Lower leg skin (tissue), 4 donors: ENCODE results near the gene SCLY. TPM values are rescaled to one million over a fixed set of nuclear protein-coding genes. Genes with fewer than 3 reads are reported as not detected.

ENCODE experiments used
- DNase-seq, 2 donors: peaks; one replicate each; pipeline ENCODE4 v3.0.0-alpha.2; 2019; ENCODE audit warnings: low spot score in 2 of 2
- H3K4me3 ChIP-seq: fragments of 200-600 bp; sonication (generic); 2 replicates; pipeline ENCODE4 v1.5.1; 2017; ENCODE audit warnings: mild to moderate bottlenecking, low read depth; ENCODE audit not compliant: poor library complexity, severe bottlenecking
- POLR2A ChIP-seq, 2 donors: fragments of 450-650 bp; IDR thresholded peaks; one replicate each; pipeline ENCODE4 v1.6.1; 2016 to 2017; ENCODE audit warnings: antibody characterized with exemption in 2 of 2, mild to moderate bottlenecking in 1 of 2, moderate library complexity in 1 of 2
- WGBS, 2 donors: methylation state at CpG; one replicate each; pipeline ENCODE4 v1.1.5; 2018; 5-methylcytosine and 5-hydroxymethylcytosine counted together
- intact Hi-C: fragments of 100-400 bp; cut with DNase I; formaldehyde crosslinking; loops from one replicate; pipeline ENCODE4 v1.15.0; 2023; ENCODE audit warnings: low total_unique reads
- total RNA-seq, 4 donors: library from RNA; depleted of rRNA; stranded (reverse); fragments of >200 nt; gene quantifications; one replicate each; pipeline ENCODE4 v1.1.0, GENCODE V29; 2016
- TF ChIP-seq, protein P1 (sequence below), 3 donors: fragments of 450-650 bp; IDR thresholded peaks; one replicate each; pipeline ENCODE4 v1.5.1; 2016; ENCODE audit warnings: antibody characterized with exemption in 3 of 3, mild to moderate bottlenecking in 3 of 3, moderate library complexity in 2 of 3

SCLY gene
- total RNA-seq, 4 donors from 2014 or later: 2.4 to 12.1 (median 8.2) TPM

DNA sequence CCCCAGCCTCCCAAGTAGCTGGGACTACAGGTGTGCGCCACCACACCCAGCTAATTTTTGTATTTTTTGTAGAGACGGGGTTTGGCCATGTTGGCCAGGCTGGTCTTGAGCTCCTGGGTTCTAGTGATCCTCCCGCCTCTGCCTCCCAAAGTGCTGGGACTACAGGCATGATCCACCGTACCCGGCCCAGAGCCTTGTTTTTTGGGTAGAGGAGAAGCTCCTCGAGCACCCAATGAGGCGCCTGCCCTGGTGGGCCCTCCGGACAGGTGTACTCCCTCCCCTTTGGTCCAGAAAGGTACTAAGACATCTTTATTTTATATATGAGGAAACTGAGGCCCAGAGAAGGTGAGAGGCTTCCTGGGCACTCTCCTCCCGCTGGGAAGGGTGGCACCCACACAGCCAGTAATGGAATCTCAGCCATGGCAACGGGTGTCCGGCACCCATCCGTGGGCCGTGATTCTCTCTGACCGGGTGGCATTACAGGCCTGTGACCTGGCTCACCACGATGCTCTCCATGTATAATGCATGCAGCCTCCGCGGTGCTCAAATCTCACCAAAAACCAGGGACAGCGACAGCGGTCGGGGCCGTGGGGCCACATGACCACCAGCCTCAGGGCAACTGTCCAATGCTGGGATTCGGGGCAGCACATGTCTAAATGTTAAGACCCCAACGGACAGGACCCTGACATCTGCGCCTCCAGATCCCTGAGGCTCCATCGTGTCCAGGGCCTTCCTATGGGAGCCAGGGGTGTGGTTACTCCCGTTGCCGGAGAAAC is 60.9 kb downstream of the SCLY start:
- TF ChIP-seq, protein P1, sequence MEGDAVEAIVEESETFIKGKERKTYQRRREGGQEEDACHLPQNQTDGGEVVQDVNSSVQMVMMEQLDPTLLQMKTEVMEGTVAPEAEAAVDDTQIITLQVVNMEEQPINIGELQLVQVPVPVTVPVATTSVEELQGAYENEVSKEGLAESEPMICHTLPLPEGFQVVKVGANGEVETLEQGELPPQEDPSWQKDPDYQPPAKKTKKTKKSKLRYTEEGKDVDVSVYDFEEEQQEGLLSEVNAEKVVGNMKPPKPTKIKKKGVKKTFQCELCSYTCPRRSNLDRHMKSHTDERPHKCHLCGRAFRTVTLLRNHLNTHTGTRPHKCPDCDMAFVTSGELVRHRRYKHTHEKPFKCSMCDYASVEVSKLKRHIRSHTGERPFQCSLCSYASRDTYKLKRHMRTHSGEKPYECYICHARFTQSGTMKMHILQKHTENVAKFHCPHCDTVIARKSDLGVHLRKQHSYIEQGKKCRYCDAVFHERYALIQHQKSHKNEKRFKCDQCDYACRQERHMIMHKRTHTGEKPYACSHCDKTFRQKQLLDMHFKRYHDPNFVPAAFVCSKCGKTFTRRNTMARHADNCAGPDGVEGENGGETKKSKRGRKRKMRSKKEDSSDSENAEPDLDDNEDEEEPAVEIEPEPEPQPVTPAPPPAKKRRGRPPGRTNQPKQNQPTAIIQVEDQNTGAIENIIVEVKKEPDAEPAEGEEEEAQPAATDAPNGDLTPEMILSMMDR (IDR thresholded peaks at IDR 0.05): no peak
- no peak for TF ChIP-seq POLR2A (IDR thresholded peaks at IDR 0.05)
- no peak overlapping the region for H3K4me3 ChIP-seq
- DNase-seq: no peak
- whole genome bisulfite sequencing, 2 donors: 84 to 92% methylated on average over 24 to 27 of the region's 27 CpGs
- intact Hi-C loops: no loop called here

DNA sequence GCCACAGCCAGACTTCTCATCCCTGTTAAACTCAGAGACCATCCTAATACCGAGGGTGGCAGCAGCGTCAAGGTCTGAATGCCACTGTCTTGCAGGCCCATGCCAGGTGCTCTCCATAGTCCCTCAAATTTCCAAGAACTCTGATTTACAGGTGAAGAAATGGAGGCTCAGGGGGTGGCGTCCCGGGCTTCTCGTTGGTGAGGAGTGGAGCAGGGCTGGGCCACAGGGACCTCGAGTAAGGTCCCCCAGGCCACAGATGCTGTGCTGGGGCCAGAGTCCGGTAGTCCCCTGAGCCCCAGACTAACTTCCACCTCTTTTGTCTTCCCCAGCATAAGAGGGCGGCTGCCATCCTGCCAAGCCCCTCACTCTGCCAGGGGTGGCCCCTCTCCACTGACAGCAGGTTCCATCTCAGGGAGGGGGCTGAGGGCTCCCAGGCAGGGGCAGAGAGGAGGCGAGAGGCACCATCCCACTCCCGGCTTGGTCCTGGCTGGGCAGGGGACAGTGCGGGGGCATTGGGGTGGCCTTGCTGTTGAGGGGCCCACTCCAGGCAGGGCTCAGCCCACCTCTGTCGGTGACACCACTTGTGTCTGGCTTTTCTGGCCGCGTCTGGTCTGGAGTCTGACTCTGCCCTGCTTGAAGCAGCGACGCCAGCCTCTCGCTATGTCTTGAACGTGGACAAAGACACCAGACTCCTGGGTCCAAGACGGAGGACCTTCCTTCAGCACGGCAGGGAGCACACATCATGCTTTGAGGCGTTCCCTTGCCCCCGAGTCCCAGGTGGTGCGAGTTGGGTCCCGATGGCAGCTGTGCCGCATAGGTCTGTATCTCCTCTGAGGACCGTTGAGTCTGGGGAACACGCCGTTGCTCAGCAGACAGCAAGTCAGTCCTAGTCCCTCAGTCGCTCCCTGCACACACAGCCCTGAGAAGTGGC is 61.8 kb downstream of the SCLY start:
- no peak for DNase-seq
- WGBS, 2 donors: 81 to 82% methylated on average over 21 to 29 of the region's 29 CpGs
- H3K4me3 ChIP-seq: no peak overlapping the region
- intact Hi-C loops: no loop called here
- no peak for TF ChIP-seq POLR2A (IDR thresholded peaks at IDR 0.05)
- TF ChIP-seq, protein P1 (IDR thresholded peaks at IDR 0.05): no peak

- TF ChIP-seq, protein P1 (IDR thresholded peaks at IDR 0.05): no peak
- no peak for TF ChIP-seq POLR2A (IDR thresholded peaks at IDR 0.05)
- 80 to 82% methylated on average over 17 to 20 of the region's 22 CpGs for WGBS, 2 donors
- H3K4me3 ChIP-seq: no peak overlapping the region
- intact Hi-C loops: no loop called here
- DNase-seq: no peak
Measured at GRCh38 chr2:238123218-238123971, 62.6 kb downstream of the SCLY start.

GRCh38 chr2:238123991-238124470 is 63.2 kb downstream of the SCLY start:
- WGBS, 2 donors: 68 to 71% methylated on average over 9 to 14 of the region's 14 CpGs
- intact Hi-C loops: no loop called here
- TF ChIP-seq POLR2A (IDR thresholded peaks at IDR 0.05): no peak
- TF ChIP-seq, protein P1 (IDR thresholded peaks at IDR 0.05): no peak
- DNase-seq: no peak
- no peak overlapping the region for H3K4me3 ChIP-seq

GRCh38 chr2:238124488-238125126 is 63.8 kb downstream of the SCLY start:
- 82 to 92% methylated on average over 19 of the region's 19 CpGs for WGBS, 2 donors
- no peak for DNase-seq
- intact Hi-C loops: no loop called here
- TF ChIP-seq, protein P1 (IDR thresholded peaks at IDR 0.05): no peak
- TF ChIP-seq POLR2A (IDR thresholded peaks at IDR 0.05): no peak
- H3K4me3 ChIP-seq: no peak overlapping the region
